OCI-LY1 (cell line): Measurements from ENCODE around the gene CLVS2.

Experiments
- CTCF ChIP-seq: fragments of 200-600 bp; sonication (generic), shearing (Covaris generic); IDR thresholded peaks from 2 replicates; pipeline ENCODE4 v1.5.1; 2017; ENCODE audit warnings: mild to moderate bottlenecking, antibody characterized with exemption, low read length, moderate library complexity, mixed read lengths
- EZH2 ChIP-seq: fragments of 200-600 bp; sonication (generic), shearing (Covaris generic); IDR thresholded peaks from 2 replicates; pipeline ENCODE4 v1.8.0; 2017; ENCODE audit warnings: borderline replicate concordance, mixed run types, mild to moderate bottlenecking, antibody characterized with exemption, low read length, moderate library complexity, mixed read lengths

DNA sequence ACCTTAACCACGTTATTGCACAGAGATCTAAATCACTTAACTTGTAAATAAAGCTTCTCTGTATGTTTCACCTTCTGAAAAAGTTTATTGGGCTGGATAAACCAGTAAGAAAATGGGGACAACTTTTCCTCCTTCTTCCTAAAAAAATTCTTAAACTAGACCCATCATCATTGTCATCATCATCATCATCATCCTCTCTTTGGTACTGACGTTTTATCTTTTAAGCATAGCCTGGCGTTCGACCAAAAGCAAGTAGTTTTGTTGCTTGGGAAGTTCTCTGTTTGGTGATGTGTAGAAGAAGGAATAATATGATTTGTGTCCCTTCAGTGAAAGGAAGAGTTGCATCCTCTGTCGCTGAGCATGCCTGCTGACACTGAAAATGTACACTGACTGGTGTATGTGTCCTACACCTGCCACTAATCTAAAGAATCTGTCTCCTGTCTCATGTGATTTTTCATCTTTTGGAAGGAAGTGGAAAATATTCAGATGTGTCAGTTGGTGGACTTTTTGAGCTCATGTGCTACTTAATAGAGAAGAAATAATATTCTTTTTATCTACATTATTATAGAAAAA lies 2.5 kb downstream of the CLVS2 start:
- TF ChIP-seq EZH2 (no peak), CTCF (no peak)
